Measurements from ENCODE around the gene ST8SIA4. TPM values are rescaled to one million over a fixed set of nuclear protein-coding genes. Genes with fewer than 3 reads are reported as not detected.

ST8SIA4 gene
- total and polyA plus RNA-seq, 4 donors: 0.35 to 4.1 (median 1.6) TPM

DNA sequence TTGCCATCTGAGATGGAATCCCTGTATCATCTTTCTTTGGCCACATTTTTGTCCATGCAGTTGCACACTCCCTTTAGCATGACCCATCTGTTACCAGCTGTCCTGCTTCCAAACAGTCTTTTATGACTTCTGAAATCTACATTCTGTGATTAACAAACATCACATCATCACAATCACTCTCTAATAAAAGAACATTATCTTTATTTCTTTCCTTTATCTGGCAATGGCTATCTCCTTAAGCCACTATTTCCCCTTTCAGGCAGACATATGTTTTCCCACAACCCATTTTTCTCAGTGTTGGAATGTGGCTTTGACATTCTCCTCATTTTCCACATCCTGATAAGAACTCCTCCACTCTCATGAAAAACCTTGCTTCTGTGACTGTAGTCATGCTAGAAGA is 141.0 kb downstream of the ST8SIA4 start:
- H3K4me3 ChIP-seq (ENCODE audit: low read depth in 1 of 3, low read length in 3 of 3): no peak overlapping the region
- no peaks in the 10 kb centered on the region for H3K4me1 ChIP-seq (ENCODE audit: control insufficient read depth in 4 of 4, insufficient read depth in 4 of 4, low read length in 3 of 4)
- H3K9ac ChIP-seq (ENCODE audit: low read depth in 1 of 2, low read length in 2 of 2): no peak overlapping the region
- no peak for DNase-seq (ENCODE audit: low spot score)
- H3K27ac ChIP-seq (ENCODE audit: low read depth in 1 of 2, low read length in 2 of 2): no peak overlapping the region
- TF ChIP-seq JUND (IDR thresholded peaks at IDR 0.05) (no peak), HNF4A (conservative IDR thresholded peaks at IDR 0.05) (no peak)
- no peaks in the 10 kb centered on the region for H3K27me3 ChIP-seq (ENCODE audit: control insufficient read depth in 4 of 4, insufficient read depth in 4 of 4, low read length in 3 of 4)
- no peaks in the 10 kb centered on the region for H3K36me3 ChIP-seq (ENCODE audit: control insufficient read depth in 4 of 4, insufficient read depth in 3 of 4, low read depth in 1 of 4, low read length in 3 of 4)
- no peaks in the 10 kb centered on the region for H3K9me3 ChIP-seq (ENCODE audit: control insufficient read depth in 4 of 4, low read length in 3 of 4)

GRCh38 chr5:100761192-100761591 is 141.9 kb downstream of the ST8SIA4 start:
- no peaks in the 10 kb centered on the region for H3K36me3 ChIP-seq (ENCODE audit: control insufficient read depth in 4 of 4, insufficient read depth in 3 of 4, low read depth in 1 of 4, low read length in 3 of 4)
- H3K9ac ChIP-seq (ENCODE audit: low read depth in 1 of 2, low read length in 2 of 2): no peak overlapping the region
- no peaks in the 10 kb centered on the region for H3K9me3 ChIP-seq (ENCODE audit: control insufficient read depth in 4 of 4, low read length in 3 of 4)
- H3K27me3 ChIP-seq (ENCODE audit: control insufficient read depth in 4 of 4, insufficient read depth in 4 of 4, low read length in 3 of 4): no peaks in the 10 kb centered on the region
- H3K4me3 ChIP-seq (ENCODE audit: low read depth in 1 of 3, low read length in 3 of 3): no peak overlapping the region
- H3K27ac ChIP-seq (ENCODE audit: low read depth in 1 of 2, low read length in 2 of 2): no peak overlapping the region
- TF ChIP-seq RXRA (IDR thresholded peaks at IDR 0.05) (no peak), JUND (IDR thresholded peaks at IDR 0.05) (no peak), HNF4A (conservative IDR thresholded peaks at IDR 0.05) (no peak), EGR1 (IDR thresholded peaks at IDR 0.05; ENCODE audit: low read depth in 2 of 2) (no peak), MAX (IDR thresholded peaks at IDR 0.05) (no peak)
- DNase-seq (ENCODE audit: low spot score): no peak
- no peaks in the 10 kb centered on the region for H3K4me1 ChIP-seq (ENCODE audit: control insufficient read depth in 4 of 4, insufficient read depth in 4 of 4, low read length in 3 of 4)

- DNase-seq (ENCODE audit: low spot score): no peak
- Histone ChIP-seq H3K9me3 (ENCODE audit: control insufficient read depth in 4 of 4, low read length in 3 of 4) (no peaks in the 10 kb centered on the region), H3K4me3 (ENCODE audit: low read depth in 1 of 3, low read length in 3 of 3) (no peak overlapping the region), H3K27me3 (ENCODE audit: control insufficient read depth in 4 of 4, insufficient read depth in 4 of 4, low read length in 3 of 4) (no peaks in the 10 kb centered on the region), H3K27ac (ENCODE audit: low read depth in 1 of 2, low read length in 2 of 2) (no peak overlapping the region), H3K9ac (ENCODE audit: low read depth in 1 of 2, low read length in 2 of 2) (no peak overlapping the region), H3K36me3 (ENCODE audit: control insufficient read depth in 4 of 4, insufficient read depth in 3 of 4, low read depth in 1 of 4, low read length in 3 of 4) (no peaks in the 10 kb centered on the region), H3K4me1 (ENCODE audit: control insufficient read depth in 4 of 4, insufficient read depth in 4 of 4, low read length in 3 of 4) (no peaks in the 10 kb centered on the region)
- 84% methylated on average over 1 of the region's 1 CpG for WGBS
- TF ChIP-seq FOXA1 (IDR thresholded peaks at IDR 0.05) (no peak), EGR1 (IDR thresholded peaks at IDR 0.05; ENCODE audit: low read depth in 2 of 2) (no peak), MAX (IDR thresholded peaks at IDR 0.05) (no peak), RAD21 (IDR thresholded peaks at IDR 0.05) (no peak), YY1 (IDR thresholded peaks at IDR 0.05) (no peak), HNF4A (conservative IDR thresholded peaks at IDR 0.05) (no peak), FOXA2 (IDR thresholded peaks at IDR 0.05) (no peak), HNF4G (IDR thresholded peaks at IDR 0.05) (no peak), TAF1 (conservative IDR thresholded peaks at IDR 0.05) (no peak)
- TF ChIP-seq, protein P1, sequence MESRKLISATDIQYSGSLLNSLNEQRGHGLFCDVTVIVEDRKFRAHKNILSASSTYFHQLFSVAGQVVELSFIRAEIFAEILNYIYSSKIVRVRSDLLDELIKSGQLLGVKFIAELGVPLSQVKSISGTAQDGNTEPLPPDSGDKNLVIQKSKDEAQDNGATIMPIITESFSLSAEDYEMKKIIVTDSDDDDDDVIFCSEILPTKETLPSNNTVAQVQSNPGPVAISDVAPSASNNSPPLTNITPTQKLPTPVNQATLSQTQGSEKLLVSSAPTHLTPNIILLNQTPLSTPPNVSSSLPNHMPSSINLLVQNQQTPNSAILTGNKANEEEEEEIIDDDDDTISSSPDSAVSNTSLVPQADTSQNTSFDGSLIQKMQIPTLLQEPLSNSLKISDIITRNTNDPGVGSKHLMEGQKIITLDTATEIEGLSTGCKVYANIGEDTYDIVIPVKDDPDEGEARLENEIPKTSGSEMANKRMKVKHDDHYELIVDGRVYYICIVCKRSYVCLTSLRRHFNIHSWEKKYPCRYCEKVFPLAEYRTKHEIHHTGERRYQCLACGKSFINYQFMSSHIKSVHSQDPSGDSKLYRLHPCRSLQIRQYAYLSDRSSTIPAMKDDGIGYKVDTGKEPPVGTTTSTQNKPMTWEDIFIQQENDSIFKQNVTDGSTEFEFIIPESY (IDR thresholded peaks at IDR 0.05): no peak
These were observed 142.4 kb downstream of the ST8SIA4 start for GRCh38 chr5:100760688-100761087.

GRCh38 chr5:100758780-100759179 is 144.3 kb downstream of the ST8SIA4 start:
- Histone ChIP-seq H3K4me3 (ENCODE audit: low read depth in 1 of 3, low read length in 3 of 3) (no peak overlapping the region), H3K9me3 (ENCODE audit: control insufficient read depth in 4 of 4, low read length in 3 of 4) (no peaks in the 10 kb centered on the region), H3K27ac (ENCODE audit: low read depth in 1 of 2, low read length in 2 of 2) (no peak overlapping the region), H3K27me3 (ENCODE audit: control insufficient read depth in 4 of 4, insufficient read depth in 4 of 4, low read length in 3 of 4) (no peaks in the 10 kb centered on the region), H3K9ac (ENCODE audit: low read depth in 1 of 2, low read length in 2 of 2) (no peak overlapping the region), H3K4me1 (ENCODE audit: control insufficient read depth in 4 of 4, insufficient read depth in 4 of 4, low read length in 3 of 4) (no peaks in the 10 kb centered on the region), H3K36me3 (ENCODE audit: control insufficient read depth in 4 of 4, insufficient read depth in 3 of 4, low read depth in 1 of 4, low read length in 3 of 4) (no peaks in the 10 kb centered on the region)
- WGBS: 35% methylated on average over 1 of the region's 1 CpG
- TF ChIP-seq, protein P2, sequence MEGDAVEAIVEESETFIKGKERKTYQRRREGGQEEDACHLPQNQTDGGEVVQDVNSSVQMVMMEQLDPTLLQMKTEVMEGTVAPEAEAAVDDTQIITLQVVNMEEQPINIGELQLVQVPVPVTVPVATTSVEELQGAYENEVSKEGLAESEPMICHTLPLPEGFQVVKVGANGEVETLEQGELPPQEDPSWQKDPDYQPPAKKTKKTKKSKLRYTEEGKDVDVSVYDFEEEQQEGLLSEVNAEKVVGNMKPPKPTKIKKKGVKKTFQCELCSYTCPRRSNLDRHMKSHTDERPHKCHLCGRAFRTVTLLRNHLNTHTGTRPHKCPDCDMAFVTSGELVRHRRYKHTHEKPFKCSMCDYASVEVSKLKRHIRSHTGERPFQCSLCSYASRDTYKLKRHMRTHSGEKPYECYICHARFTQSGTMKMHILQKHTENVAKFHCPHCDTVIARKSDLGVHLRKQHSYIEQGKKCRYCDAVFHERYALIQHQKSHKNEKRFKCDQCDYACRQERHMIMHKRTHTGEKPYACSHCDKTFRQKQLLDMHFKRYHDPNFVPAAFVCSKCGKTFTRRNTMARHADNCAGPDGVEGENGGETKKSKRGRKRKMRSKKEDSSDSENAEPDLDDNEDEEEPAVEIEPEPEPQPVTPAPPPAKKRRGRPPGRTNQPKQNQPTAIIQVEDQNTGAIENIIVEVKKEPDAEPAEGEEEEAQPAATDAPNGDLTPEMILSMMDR (IDR thresholded peaks at IDR 0.05; ENCODE audit: low read depth, low read length, missing input control): no peak
- TF ChIP-seq NR2F2 (IDR thresholded peaks at IDR 0.05) (no peak), YY1 (IDR thresholded peaks at IDR 0.05) (no peak)
- TF ChIP-seq, protein P3, sequence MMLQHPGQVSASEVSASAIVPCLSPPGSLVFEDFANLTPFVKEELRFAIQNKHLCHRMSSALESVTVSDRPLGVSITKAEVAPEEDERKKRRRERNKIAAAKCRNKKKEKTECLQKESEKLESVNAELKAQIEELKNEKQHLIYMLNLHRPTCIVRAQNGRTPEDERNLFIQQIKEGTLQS (IDR thresholded peaks at IDR 0.05): no peak
- DNase-seq (ENCODE audit: low spot score): no peak

All from liver (tissue), 9 donors.